BLaER1 (cell line): ENCODE results near the gene ZFC3H1.
"Not testable (repeated sequence)": the region's sequence is repeated elsewhere in the genome, so short reads cannot be mapped to it uniquely, and the experiment has no call there.

Experiments used
- H3K27ac ChIP-seq: shearing (Covaris generic); formaldehyde crosslinking; 2 replicates; pipeline ENCODE4 v1.8.1; 2022
- H3K27me3 ChIP-seq: shearing (Covaris generic); formaldehyde crosslinking; 2 replicates; pipeline ENCODE4 v1.8.1; 2022
- H3K36me3 ChIP-seq: shearing (Covaris generic); formaldehyde crosslinking; 2 replicates; pipeline ENCODE4 v1.8.1; 2022
- H3K4me1 ChIP-seq: shearing (Covaris generic); formaldehyde crosslinking; 2 replicates; pipeline ENCODE4 v1.8.1; 2022
- H3K4me2 ChIP-seq: shearing (Covaris generic); formaldehyde crosslinking; 2 replicates; pipeline ENCODE4 v1.8.1; 2022
- H3K4me3 ChIP-seq: shearing (Covaris generic); formaldehyde crosslinking; 2 replicates; pipeline ENCODE4 v1.8.1; 2022
- H3K9ac ChIP-seq: shearing (Covaris generic); formaldehyde crosslinking; 2 replicates; pipeline ENCODE4 v1.8.1; 2022
- H3K9me3 ChIP-seq: shearing (Covaris generic); formaldehyde crosslinking; 2 replicates; pipeline ENCODE4 v1.8.1; 2022
- H4K20me1 ChIP-seq: shearing (Covaris generic); formaldehyde crosslinking; 2 replicates; pipeline ENCODE4 v1.8.1; 2022
- Cebpa-rat ChIP-seq: shearing (Covaris generic); IDR thresholded peaks from 2 replicates; pipeline ENCODE4 v1.8.1; 2022

Gene ZFC3H1

GRCh38 chr12:71663561-71664410, at the start of gene ZFC3H1, which contains the start of gene THAP2:
Gene ZFC3H1, minus strand, starts transcription at chr12:71663848. Its CDS starts 238 bp downstream, at chr12:71663610.
Gene THAP2, plus strand, starts transcription at chr12:71664301. Its CDS starts 209 bp downstream, at chr12:71664510.
- Histone ChIP-seq H3K9me3 (no peaks in the 10 kb centered on the region), H3K4me3 (peak within 1 kb of the TSS; percentile 93), H3K27me3 (no peaks in the 10 kb centered on the region), H3K4me2 (peak within 1 kb of the TSS; percentile 90), H3K27ac (peak within 1 kb of the TSS; percentile 86), H3K9ac (peak within 1 kb of the TSS; percentile 95), H4K20me1 (peaks cover 39% of the 10 kb centered on the region), H3K4me1 (peaks cover 30% of the 10 kb centered on the region), H3K36me3 (peaks cover 16% of the 10 kb centered on the region)
- TF ChIP-seq Cebpa-rat: no peak

- H3K4me2 ChIP-seq: no peak overlapping the region
- no peaks in the 10 kb centered on the region for H3K36me3 ChIP-seq
- H3K27ac ChIP-seq: no peak overlapping the region
- H3K4me1 ChIP-seq: no peaks in the 10 kb centered on the region
- no peak overlapping the region for H3K9ac ChIP-seq
- H3K4me3 ChIP-seq: no peak overlapping the region
- no peak for TF ChIP-seq Cebpa-rat
- H4K20me1 ChIP-seq: no peaks in the 10 kb centered on the region
- H3K9me3 ChIP-seq: peaks cover 10% of the 10 kb centered on the region
- H3K27me3 ChIP-seq: no peaks in the 10 kb centered on the region
Observed at GRCh38 chr12:71710276-71711125, 46.9 kb upstream of the ZFC3H1 start.

- H4K20me1 ChIP-seq: no peaks in the 10 kb centered on the region
- H3K9me3 ChIP-seq: peaks cover 6% of the 10 kb centered on the region
- no peaks in the 10 kb centered on the region for H3K27me3 ChIP-seq
- no peak overlapping the region for H3K4me3 ChIP-seq
- H3K4me2 ChIP-seq: no peak overlapping the region
- H3K36me3 ChIP-seq: peaks cover 9% of the 10 kb centered on the region; the same call in 1 of the 2 replicates
- H3K9ac ChIP-seq: no peak overlapping the region
- TF ChIP-seq Cebpa-rat: no peak
- no peak overlapping the region for H3K27ac ChIP-seq
- H3K4me1 ChIP-seq: no peaks in the 10 kb centered on the region
Observed at GRCh38 chr12:71708658-71709057, 45.0 kb upstream of the ZFC3H1 start.

- Histone ChIP-seq H3K4me1 (no peaks in the 10 kb centered on the region), H3K9me3 (no peaks in the 10 kb centered on the region), H3K27me3 (no peaks in the 10 kb centered on the region), H3K9ac (no peak overlapping the region), H3K27ac (no peak overlapping the region), H4K20me1 (no peaks in the 10 kb centered on the region), H3K36me3 (peaks cover 27% of the 10 kb centered on the region), H3K4me3 (no peak overlapping the region), H3K4me2 (no peak overlapping the region)
- no peak for TF ChIP-seq Cebpa-rat
Observed at GRCh38 chr12:71704920-71705319, 41.3 kb upstream of the ZFC3H1 start.

- H3K27me3 ChIP-seq: no peaks in the 10 kb centered on the region
- no peak overlapping the region for H3K4me3 ChIP-seq
- peaks cover 44% of the 10 kb centered on the region for H3K36me3 ChIP-seq
- no peaks in the 10 kb centered on the region for H4K20me1 ChIP-seq
- no peak for TF ChIP-seq Cebpa-rat
- H3K4me2 ChIP-seq: no peak overlapping the region
- H3K9ac ChIP-seq: no peak overlapping the region
- H3K9me3 ChIP-seq: no peaks in the 10 kb centered on the region
- no peaks in the 10 kb centered on the region for H3K4me1 ChIP-seq
- no peak overlapping the region for H3K27ac ChIP-seq
Observed at GRCh38 chr12:71703206-71703605, 39.6 kb upstream of the ZFC3H1 start.

- no peaks in the 10 kb centered on the region for H3K4me1 ChIP-seq
- TF ChIP-seq Cebpa-rat: no peak
- peaks cover 50% of the 10 kb centered on the region for H3K36me3 ChIP-seq
Observed at GRCh38 chr12:71702590-71702989, 38.9 kb upstream of the ZFC3H1 start.

GRCh38 chr12:71702181-71702580, 38.5 kb upstream of the ZFC3H1 start:
- not testable (repeated sequence) for H3K4me1 ChIP-seq, H3K27me3 ChIP-seq, H3K9ac ChIP-seq, H3K9me3 ChIP-seq, H3K4me3 ChIP-seq, H3K27ac ChIP-seq, H3K4me2 ChIP-seq, H4K20me1 ChIP-seq
- peaks cover 52% of the 10 kb centered on the region for H3K36me3 ChIP-seq

More at GRCh38 chr12:71702590-71702989, 38.9 kb upstream of the ZFC3H1 start:
- H3K4me3 ChIP-seq: no peak overlapping the region
- H3K4me2 ChIP-seq: no peak overlapping the region
- H3K27ac ChIP-seq: no peak overlapping the region
- no peaks in the 10 kb centered on the region for H3K27me3 ChIP-seq
- no peak overlapping the region for H3K9ac ChIP-seq
- H3K9me3 ChIP-seq: no peaks in the 10 kb centered on the region
- H4K20me1 ChIP-seq: no peaks in the 10 kb centered on the region

- H3K4me2 ChIP-seq: no peak overlapping the region
- no peak overlapping the region for H3K9ac ChIP-seq
- no peak overlapping the region for H3K4me3 ChIP-seq
- H3K9me3 ChIP-seq: no peaks in the 10 kb centered on the region
- no peaks in the 10 kb centered on the region for H4K20me1 ChIP-seq
- no peaks in the 10 kb centered on the region for H3K27me3 ChIP-seq
- peaks cover 41% of the 10 kb centered on the region for H3K36me3 ChIP-seq
- TF ChIP-seq Cebpa-rat: no peak
- peaks cover 25% of the 10 kb centered on the region for H3K4me1 ChIP-seq
- no peak overlapping the region for H3K27ac ChIP-seq
Observed at GRCh38 chr12:71695782-71696181, 32.1 kb upstream of the ZFC3H1 start.

- Histone ChIP-seq H3K27me3 (no peaks in the 10 kb centered on the region), H3K9me3 (no peaks in the 10 kb centered on the region), H3K4me3 (0 out of 2 replicates have a peak overlapping the region, but pooled peaks have one; percentile 7), H4K20me1 (no peaks in the 10 kb centered on the region), H3K36me3 (peaks cover 27% of the 10 kb centered on the region), H3K27ac (peak overlapping the region; percentile 70), H3K9ac (no peak overlapping the region), H3K4me1 (peaks cover 27% of the 10 kb centered on the region), H3K4me2 (peak overlapping the region; percentile 70)
- TF ChIP-seq Cebpa-rat: no peak
Observed at GRCh38 chr12:71694099-71694820, 30.6 kb upstream of the ZFC3H1 start.

GRCh38 chr12:71693651-71694050, 30.0 kb upstream of the ZFC3H1 start:
- Histone ChIP-seq H3K27ac (peak overlapping the region; percentile 70), H3K36me3 (peaks cover 21% of the 10 kb centered on the region), H3K4me1 (peaks cover 33% of the 10 kb centered on the region), H3K4me2 (peak overlapping the region; percentile 70)
- H3K4me3 ChIP-seq, H4K20me1 ChIP-seq, H3K27me3 ChIP-seq, H3K9ac ChIP-seq, H3K9me3 ChIP-seq: not testable (repeated sequence)
